Measurements from ENCODE around the gene GAL3ST3.

GRCh38 chr11:66048547-66049323 lies at the start of gene GAL3ST3:
- TF ChIP-seq CTCF (IDR thresholded peaks at IDR 0.05; ENCODE audit: borderline replicate concordance, extremely low read depth, low read length, poor library complexity, severe bottlenecking) (no peak), EZH2 (IDR thresholded peaks at IDR 0.05; ENCODE audit: borderline replicate concordance, low read depth, low read length, severe bottlenecking) (no peak)

Measured in DND-41 (cell line).